K562 (cell line): ENCODE results near the gene BIRC6. TPM values are rescaled to one million over a fixed set of nuclear protein-coding genes. Genes with fewer than 3 reads are reported as not detected.

ENCODE experiments used
- HDAC6 ChIP-seq: IDR thresholded peaks from 2 replicates; pipeline ENCODE4 v1.6.1; 2012; ENCODE audit warnings: low read depth, mild to moderate bottlenecking, control low read depth, inconsistent platforms, low read length, moderate library complexity
- MTA2 ChIP-seq: fragments of 450-650 bp; IDR thresholded peaks from 2 replicates; pipeline ENCODE4 v1.6.1; 2016; ENCODE audit warnings: low read depth
- NFE2L1 ChIP-seq: fragments of 450-650 bp; IDR thresholded peaks from 2 replicates; pipeline ENCODE4 v1.6.1; 2016; ENCODE audit warnings: missing genetic modification characterization, low read depth, mild to moderate bottlenecking, missing compliant biosample characterization, moderate library complexity, borderline replicate concordance
- PCBP1 ChIP-seq: fragments of 200-400 bp; formaldehyde crosslinking; IDR thresholded peaks from 2 replicates; pipeline ENCODE4 v1.6.1; 2018; ENCODE audit warnings: mild to moderate bottlenecking, low read depth, low read length; ENCODE audit not compliant: poor library complexity, severe bottlenecking
- PHF8 ChIP-seq: fragments of 200-600 bp; sonication (generic); IDR thresholded peaks from 2 replicates; pipeline ENCODE4 v1.6.1; 2012; ENCODE audit warnings: mixed run types, mild to moderate bottlenecking, inconsistent platforms, low read length, moderate library complexity, borderline replicate concordance
- TAF1 ChIP-seq: IDR thresholded peaks from 2 replicates; pipeline ENCODE4 v1.6.1; 2011; ENCODE audit warnings: mild to moderate bottlenecking, low read length, moderate library complexity; ENCODE audit not compliant: insufficient read depth, control insufficient read depth, severe bottlenecking; ENCODE audit errors: extremely low read depth
- TRIM24 ChIP-seq, 2 experiments: fragments of 450-650 bp; IDR thresholded peaks; 2 replicates each; pipeline ENCODE4 v1.6.1; 2016
- U2AF2 ChIP-seq: fragments of 200-400 bp; formaldehyde crosslinking; optimal IDR thresholded peaks from 2 replicates; pipeline ENCODE3; 2017; ENCODE audit warnings: low read depth, mild to moderate bottlenecking, low read length
- ZBED1 ChIP-seq: IDR thresholded peaks from 2 replicates; pipeline ENCODE4 v1.6.1; 2014
- ZEB2 ChIP-seq: fragments of 450-650 bp; IDR thresholded peaks from 2 replicates; pipeline ENCODE4 v1.6.1; 2016
- ZNF12 ChIP-seq: sonication (generic); formaldehyde crosslinking; IDR thresholded peaks from 2 replicates; pipeline ENCODE4 v1.4.0; 2020; ENCODE audit warnings: mild to moderate bottlenecking, missing genetic modification reagents
- polyA plus RNA-seq, 8 experiments: library from polyadenylated mRNA; depleted of rRNA in 4 of 8; stranded (reverse) in 5 of 8; unstranded in 3 of 8; fragments of >200 nt; fragmentation: Nextera tagmentation in 2 of 8; fragmentation: Illumina TruSeq in 1 of 8; extraction: Ambion mirVana in 2 of 8; extraction: Trizol in 1 of 8; gene quantifications; 2 replicates each; pipeline versions ENCODE4 v1.2.1 to v1.2.3, GENCODE V29; 2011 to 2014; ENCODE audit warnings: inconsistent platforms in 1 of 8, missing spikeins in 1 of 8
- total RNA-seq, 7 experiments: library from RNA; depleted of rRNA in 6 of 7; stranded (reverse); fragments of >200 nt in 6 of 7; fragmentation: Illumina TruSeq in 2 of 7; extraction: Trizol in 2 of 7; gene quantifications; 2 replicates each; pipeline versions ENCODE4 v1.2.1 to v1.2.3, GENCODE V29; 2011 to 2021; ENCODE audit warnings: low replicate concordance in 1 of 7
- TF ChIP-seq, protein P1 (sequence below): fragments of 250-450 bp; sonication (Bioruptor Pico); IDR thresholded peaks from 2 replicates; pipeline ENCODE4 v1.4.0; 2020
- TF ChIP-seq, protein P2 (sequence below): sonication (generic); formaldehyde crosslinking; IDR thresholded peaks from 2 replicates; pipeline ENCODE4 v1.8.1; 2023; ENCODE audit warnings: mild to moderate bottlenecking, missing genetic modification reagents, moderate library complexity
- TF ChIP-seq, protein P3 (sequence below): fragments of 250-450 bp; sonication (Bioruptor Pico); IDR thresholded peaks from 2 replicates; pipeline ENCODE4 v1.8.0; 2022; ENCODE audit warnings: moderate library complexity, mild to moderate bottlenecking, inconsistent platforms
- TF ChIP-seq, protein P4 (sequence below): fragments of 250-450 bp; sonication (Bioruptor Pico); IDR thresholded peaks from 2 replicates; pipeline ENCODE4 v1.5.0; 2021; ENCODE audit warnings: mild to moderate bottlenecking, borderline replicate concordance
- TF ChIP-seq, protein P5 (sequence below): fragments of 450-650 bp; IDR thresholded peaks from 2 replicates; pipeline ENCODE4 v1.6.1; 2016; ENCODE audit warnings: low read depth, mild to moderate bottlenecking, moderate library complexity

BIRC6 gene
- total and polyA plus RNA-seq, 9 of the 15 experiments (the other 6 are each of a cell fraction or from before 2014, with no cell fraction given), result 18.8 to 110 (median 49.8) TPM

DNA sequence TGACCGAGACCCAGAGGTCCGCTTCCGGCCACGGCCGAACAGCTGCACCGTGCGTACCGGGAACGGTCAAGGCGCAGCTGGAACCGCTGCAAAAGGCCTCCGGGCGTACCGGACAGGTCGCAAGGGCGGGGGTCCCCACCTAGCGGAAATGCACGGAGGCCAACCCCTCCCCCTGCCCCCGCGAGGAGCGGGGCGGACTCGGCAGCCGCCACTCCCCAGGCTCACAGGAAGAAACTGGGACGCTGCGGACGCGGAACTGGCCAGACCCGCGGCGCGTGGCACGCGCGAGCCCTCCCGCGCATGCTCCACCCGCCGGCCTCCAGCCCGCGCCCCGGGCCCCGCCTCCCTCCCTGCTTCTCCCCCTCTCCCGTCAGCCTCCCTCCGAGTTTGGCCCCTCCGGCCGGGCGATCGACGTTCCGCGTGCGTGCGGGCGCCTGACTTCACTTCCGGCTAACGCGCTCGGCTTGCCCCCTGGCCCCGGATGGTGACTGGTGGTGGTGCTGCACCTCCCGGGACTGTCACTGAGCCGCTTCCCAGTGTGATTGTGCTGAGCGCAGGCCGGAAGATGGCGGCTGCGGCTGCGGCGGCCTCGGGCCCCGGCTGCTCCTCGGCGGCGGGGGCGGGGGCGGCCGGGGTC, at the start of gene BIRC6 (continued):
- TF ChIP-seq, protein P1, sequence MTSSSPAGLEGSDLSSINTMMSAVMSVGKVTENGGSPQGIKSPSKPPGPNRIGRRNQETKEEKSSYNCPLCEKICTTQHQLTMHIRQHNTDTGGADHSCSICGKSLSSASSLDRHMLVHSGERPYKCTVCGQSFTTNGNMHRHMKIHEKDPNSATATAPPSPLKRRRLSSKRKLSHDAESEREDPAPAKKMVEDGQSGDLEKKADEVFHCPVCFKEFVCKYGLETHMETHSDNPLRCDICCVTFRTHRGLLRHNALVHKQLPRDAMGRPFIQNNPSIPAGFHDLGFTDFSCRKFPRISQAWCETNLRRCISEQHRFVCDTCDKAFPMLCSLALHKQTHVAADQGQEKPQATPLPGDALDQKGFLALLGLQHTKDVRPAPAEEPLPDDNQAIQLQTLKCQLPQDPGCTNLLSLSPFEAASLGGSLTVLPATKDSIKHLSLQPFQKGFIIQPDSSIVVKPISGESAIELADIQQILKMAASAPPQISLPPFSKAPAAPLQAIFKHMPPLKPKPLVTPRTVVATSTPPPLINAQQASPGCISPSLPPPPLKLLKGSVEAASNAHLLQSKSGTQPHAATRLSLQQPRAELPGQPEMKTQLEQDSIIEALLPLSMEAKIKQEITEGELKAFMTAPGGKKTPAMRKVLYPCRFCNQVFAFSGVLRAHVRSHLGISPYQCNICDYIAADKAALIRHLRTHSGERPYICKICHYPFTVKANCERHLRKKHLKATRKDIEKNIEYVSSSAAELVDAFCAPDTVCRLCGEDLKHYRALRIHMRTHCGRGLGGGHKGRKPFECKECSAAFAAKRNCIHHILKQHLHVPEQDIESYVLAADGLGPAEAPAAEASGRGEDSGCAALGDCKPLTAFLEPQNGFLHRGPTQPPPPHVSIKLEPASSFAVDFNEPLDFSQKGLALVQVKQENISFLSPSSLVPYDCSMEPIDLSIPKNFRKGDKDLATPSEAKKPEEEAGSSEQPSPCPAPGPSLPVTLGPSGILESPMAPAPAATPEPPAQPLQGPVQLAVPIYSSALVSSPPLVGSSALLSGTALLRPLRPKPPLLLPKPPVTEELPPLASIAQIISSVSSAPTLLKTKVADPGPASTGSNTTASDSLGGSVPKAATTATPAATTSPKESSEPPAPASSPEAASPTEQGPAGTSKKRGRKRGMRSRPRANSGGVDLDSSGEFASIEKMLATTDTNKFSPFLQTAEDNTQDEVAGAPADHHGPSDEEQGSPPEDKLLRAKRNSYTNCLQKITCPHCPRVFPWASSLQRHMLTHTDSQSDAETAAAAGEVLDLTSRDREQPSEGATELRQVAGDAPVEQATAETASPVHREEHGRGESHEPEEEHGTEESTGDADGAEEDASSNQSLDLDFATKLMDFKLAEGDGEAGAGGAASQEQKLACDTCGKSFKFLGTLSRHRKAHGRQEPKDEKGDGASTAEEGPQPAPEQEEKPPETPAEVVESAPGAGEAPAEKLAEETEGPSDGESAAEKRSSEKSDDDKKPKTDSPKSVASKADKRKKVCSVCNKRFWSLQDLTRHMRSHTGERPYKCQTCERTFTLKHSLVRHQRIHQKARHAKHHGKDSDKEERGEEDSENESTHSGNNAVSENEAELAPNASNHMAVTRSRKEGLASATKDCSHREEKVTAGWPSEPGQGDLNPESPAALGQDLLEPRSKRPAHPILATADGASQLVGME (CRISPR knock-in tag), result no peak
- TF ChIP-seq TAF1 (peak; percentile 73), ZBED1 (no peak; the same call in 1 of the 2 replicates), ZEB2 (no peak), TRIM24 (IDR thresholded peaks at IDR 0.05) (0 out of 4 replicates have a peak, but pooled peaks of 1 of the 2 experiments have one; percentile 15), PHF8 (peak; percentile 95), HDAC6 (0 out of 2 replicates have a peak, but pooled peaks have one; percentile 58), ZNF12 (peak; percentile 21; the same call in 1 of the 2 replicates), U2AF2 (no peak), PCBP1 (peak; percentile 85), NFE2L1 (tag) (no peak), MTA2 (no peak)
- TF ChIP-seq, protein P2, sequence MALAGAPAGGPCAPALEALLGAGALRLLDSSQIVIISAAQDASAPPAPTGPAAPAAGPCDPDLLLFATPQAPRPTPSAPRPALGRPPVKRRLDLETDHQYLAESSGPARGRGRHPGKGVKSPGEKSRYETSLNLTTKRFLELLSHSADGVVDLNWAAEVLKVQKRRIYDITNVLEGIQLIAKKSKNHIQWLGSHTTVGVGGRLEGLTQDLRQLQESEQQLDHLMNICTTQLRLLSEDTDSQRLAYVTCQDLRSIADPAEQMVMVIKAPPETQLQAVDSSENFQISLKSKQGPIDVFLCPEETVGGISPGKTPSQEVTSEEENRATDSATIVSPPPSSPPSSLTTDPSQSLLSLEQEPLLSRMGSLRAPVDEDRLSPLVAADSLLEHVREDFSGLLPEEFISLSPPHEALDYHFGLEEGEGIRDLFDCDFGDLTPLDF (CRISPR knock-in tag), result no peak
- TF ChIP-seq, protein P3, sequence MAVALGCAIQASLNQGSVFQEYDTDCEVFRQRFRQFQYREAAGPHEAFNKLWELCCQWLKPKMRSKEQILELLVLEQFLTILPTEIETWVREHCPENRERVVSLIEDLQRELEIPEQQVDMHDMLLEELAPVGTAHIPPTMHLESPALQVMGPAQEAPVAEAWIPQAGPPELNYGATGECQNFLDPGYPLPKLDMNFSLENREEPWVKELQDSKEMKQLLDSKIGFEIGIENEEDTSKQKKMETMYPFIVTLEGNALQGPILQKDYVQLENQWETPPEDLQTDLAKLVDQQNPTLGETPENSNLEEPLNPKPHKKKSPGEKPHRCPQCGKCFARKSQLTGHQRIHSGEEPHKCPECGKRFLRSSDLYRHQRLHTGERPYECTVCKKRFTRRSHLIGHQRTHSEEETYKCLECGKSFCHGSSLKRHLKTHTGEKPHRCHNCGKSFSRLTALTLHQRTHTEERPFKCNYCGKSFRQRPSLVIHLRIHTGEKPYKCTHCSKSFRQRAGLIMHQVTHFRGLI, result no peak
- TF ChIP-seq, protein P4, sequence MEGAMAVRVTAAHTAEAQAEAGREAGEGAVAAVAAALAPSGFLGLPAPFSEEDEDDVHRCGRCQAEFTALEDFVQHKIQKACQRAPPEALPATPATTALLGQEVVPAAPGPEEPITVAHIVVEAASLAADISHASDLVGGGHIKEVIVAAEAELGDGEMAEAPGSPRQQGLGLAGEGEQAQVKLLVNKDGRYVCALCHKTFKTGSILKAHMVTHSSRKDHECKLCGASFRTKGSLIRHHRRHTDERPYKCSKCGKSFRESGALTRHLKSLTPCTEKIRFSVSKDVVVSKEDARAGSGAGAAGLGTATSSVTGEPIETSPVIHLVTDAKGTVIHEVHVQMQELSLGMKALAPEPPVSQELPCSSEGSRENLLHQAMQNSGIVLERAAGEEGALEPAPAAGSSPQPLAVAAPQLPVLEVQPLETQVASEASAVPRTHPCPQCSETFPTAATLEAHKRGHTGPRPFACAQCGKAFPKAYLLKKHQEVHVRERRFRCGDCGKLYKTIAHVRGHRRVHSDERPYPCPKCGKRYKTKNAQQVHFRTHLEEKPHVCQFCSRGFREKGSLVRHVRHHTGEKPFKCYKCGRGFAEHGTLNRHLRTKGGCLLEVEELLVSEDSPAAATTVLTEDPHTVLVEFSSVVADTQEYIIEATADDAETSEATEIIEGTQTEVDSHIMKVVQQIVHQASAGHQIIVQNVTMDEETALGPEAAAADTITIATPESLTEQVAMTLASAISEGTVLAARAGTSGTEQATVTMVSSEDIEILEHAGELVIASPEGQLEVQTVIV, result no peak
- TF ChIP-seq, protein P5, sequence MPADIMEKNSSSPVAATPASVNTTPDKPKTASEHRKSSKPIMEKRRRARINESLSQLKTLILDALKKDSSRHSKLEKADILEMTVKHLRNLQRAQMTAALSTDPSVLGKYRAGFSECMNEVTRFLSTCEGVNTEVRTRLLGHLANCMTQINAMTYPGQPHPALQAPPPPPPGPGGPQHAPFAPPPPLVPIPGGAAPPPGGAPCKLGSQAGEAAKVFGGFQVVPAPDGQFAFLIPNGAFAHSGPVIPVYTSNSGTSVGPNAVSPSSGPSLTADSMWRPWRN, result peak; percentile 90
